Osteocyte (in vitro differentiated cells): ENCODE results near the gene GNB5. TPM values are rescaled to one million over a fixed set of nuclear protein-coding genes. Genes with fewer than 3 reads are reported as not detected.

Source experiments
- DNase-seq: peaks from one replicate; pipeline ENCODE4 v3.0.0; 2021; ENCODE audit warnings: mixed read lengths; ENCODE audit not compliant: unreplicated experiment; ENCODE audit errors: extremely low spot score
- H3K27ac Mint-ChIP-seq: one replicate; pipeline ENCODE4 v1.8.0; 2021; ENCODE audit warnings: mild to moderate bottlenecking, mixed read lengths; ENCODE audit not compliant: unreplicated experiment
- H3K27me3 Mint-ChIP-seq: one replicate; pipeline ENCODE4 v1.8.0; 2021; ENCODE audit warnings: mixed read lengths; ENCODE audit not compliant: unreplicated experiment
- H3K36me3 Mint-ChIP-seq: one replicate; pipeline ENCODE4 v1.8.0; 2021; ENCODE audit warnings: mixed read lengths; ENCODE audit not compliant: unreplicated experiment
- H3K4me1 Mint-ChIP-seq: one replicate; pipeline ENCODE4 v1.8.0; 2021; ENCODE audit warnings: mixed read lengths; ENCODE audit not compliant: unreplicated experiment
- H3K4me3 Mint-ChIP-seq: one replicate; pipeline ENCODE4 v1.8.0; 2021; ENCODE audit warnings: mild to moderate bottlenecking, moderate library complexity, mixed read lengths; ENCODE audit not compliant: unreplicated experiment
- H3K9me3 Mint-ChIP-seq: one replicate; pipeline ENCODE4 v1.8.0; 2021; ENCODE audit warnings: mixed read lengths; ENCODE audit not compliant: unreplicated experiment
- total RNA-seq: library from RNA; stranded (reverse); gene quantifications from 2 replicates; pipeline ENCODE4 v1.2.1, GENCODE V29; 2021
- TF ChIP-seq, protein P1 (sequence below): fragments of 200-600 bp; sonication (generic); IDR thresholded peaks from 2 replicates; pipeline ENCODE4 v1.5.0; 2021; ENCODE audit warnings: antibody characterized with exemption, mild to moderate bottlenecking, moderate library complexity

Gene GNB5
- total RNA-seq, 1 donor from 2014 or later: 34.0 TPM

DNA sequence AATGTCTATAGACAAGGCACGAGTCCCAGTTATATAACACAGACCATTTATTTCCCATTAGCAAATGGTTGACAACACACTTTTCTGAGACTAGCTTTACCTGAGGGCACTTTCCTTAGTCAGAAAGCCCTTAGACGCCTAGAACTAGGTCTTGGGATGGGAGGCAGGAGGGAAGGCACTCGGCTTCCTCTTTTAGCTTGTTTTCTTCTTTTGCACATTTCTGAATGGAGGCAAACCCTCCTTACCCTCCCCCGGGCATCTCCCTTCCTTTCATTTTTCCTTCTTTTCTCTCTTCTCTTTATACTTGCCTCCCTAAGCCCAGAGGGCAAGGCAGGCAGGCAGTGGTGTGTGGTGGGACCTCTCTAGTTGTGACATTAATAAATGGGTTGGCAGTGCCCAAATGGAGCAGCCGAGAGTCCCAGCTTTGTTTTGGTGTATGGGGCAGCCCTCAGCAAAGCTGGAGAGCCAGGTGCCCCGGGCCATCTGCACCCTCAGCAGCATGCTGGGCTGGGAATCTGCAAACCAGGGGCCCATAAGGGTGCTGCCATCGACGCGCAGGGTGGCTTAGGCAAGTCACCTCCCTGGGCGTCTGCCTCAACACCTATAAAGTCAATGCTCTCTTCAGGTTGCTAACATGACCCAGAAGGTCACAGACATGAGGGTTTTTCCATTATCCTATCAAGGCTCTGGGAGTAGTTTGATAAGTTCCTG lies 57.5 kb downstream of the GNB5 start:
- no peak overlapping the region for H3K4me3 Mint-ChIP-seq
- peaks cover 23% of the 10 kb centered on the region for H3K36me3 Mint-ChIP-seq
- H3K27ac Mint-ChIP-seq: no peak overlapping the region
- no peak for DNase-seq
- H3K4me1 Mint-ChIP-seq: peaks cover 10% of the 10 kb centered on the region
- no peaks in the 10 kb centered on the region for H3K27me3 Mint-ChIP-seq
- no peaks in the 10 kb centered on the region for H3K9me3 Mint-ChIP-seq
- TF ChIP-seq, protein P1, sequence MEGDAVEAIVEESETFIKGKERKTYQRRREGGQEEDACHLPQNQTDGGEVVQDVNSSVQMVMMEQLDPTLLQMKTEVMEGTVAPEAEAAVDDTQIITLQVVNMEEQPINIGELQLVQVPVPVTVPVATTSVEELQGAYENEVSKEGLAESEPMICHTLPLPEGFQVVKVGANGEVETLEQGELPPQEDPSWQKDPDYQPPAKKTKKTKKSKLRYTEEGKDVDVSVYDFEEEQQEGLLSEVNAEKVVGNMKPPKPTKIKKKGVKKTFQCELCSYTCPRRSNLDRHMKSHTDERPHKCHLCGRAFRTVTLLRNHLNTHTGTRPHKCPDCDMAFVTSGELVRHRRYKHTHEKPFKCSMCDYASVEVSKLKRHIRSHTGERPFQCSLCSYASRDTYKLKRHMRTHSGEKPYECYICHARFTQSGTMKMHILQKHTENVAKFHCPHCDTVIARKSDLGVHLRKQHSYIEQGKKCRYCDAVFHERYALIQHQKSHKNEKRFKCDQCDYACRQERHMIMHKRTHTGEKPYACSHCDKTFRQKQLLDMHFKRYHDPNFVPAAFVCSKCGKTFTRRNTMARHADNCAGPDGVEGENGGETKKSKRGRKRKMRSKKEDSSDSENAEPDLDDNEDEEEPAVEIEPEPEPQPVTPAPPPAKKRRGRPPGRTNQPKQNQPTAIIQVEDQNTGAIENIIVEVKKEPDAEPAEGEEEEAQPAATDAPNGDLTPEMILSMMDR: no peak

DNA sequence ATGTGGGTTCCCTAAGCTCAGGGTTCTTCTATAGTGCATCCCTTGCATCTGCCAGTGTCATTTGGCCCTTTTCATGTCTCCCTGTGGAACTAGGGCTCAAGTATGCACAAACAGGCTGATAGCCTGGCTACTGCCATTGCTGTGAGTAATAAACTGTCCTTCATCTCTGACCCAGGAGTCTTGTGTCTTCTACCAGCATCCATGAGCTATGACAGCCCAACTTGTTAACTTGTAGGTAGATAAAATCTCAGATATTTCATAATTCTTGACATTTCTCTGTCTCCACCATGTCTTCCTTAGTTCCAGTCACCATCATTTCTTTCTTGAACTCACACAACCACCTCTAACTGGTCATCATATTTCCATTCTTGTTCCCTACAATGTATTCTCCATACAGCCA lies 59.1 kb downstream of the GNB5 start:
- no peaks in the 10 kb centered on the region for H3K9me3 Mint-ChIP-seq
- H3K27ac Mint-ChIP-seq: no peak overlapping the region
- peaks cover 6% of the 10 kb centered on the region for H3K4me1 Mint-ChIP-seq
- TF ChIP-seq, protein P1: no peak
- no peaks in the 10 kb centered on the region for H3K27me3 Mint-ChIP-seq
- peaks cover 27% of the 10 kb centered on the region for H3K36me3 Mint-ChIP-seq
- DNase-seq: no peak
- H3K4me3 Mint-ChIP-seq: no peak overlapping the region

DNA sequence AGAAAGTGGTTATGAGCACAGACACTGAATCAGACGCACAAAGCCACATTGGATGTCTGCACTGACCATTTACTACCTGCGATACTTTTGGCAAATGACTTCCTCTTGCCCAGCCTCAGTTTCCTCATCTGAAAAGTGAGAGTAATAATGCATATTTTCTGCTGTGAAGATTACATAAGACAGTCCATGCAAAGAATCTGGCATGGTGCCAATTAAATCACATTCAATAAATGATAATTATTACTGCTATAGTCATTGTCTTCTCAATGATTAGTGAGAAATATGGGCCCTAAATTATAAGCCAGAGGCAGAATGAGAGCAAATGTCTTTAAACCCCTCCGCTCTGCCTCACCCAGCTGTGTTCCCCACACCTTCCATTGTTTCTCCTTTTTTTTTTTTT lies 62.6 kb downstream of the GNB5 start:
- Mint-ChIP-seq H3K27me3 (no peaks in the 10 kb centered on the region), H3K36me3 (peaks cover 30% of the 10 kb centered on the region), H3K27ac (no peak overlapping the region), H3K9me3 (no peaks in the 10 kb centered on the region), H3K4me1 (peaks cover 3% of the 10 kb centered on the region), H3K4me3 (no peak overlapping the region)
- TF ChIP-seq, protein P1: no peak
- DNase-seq: no peak

DNA sequence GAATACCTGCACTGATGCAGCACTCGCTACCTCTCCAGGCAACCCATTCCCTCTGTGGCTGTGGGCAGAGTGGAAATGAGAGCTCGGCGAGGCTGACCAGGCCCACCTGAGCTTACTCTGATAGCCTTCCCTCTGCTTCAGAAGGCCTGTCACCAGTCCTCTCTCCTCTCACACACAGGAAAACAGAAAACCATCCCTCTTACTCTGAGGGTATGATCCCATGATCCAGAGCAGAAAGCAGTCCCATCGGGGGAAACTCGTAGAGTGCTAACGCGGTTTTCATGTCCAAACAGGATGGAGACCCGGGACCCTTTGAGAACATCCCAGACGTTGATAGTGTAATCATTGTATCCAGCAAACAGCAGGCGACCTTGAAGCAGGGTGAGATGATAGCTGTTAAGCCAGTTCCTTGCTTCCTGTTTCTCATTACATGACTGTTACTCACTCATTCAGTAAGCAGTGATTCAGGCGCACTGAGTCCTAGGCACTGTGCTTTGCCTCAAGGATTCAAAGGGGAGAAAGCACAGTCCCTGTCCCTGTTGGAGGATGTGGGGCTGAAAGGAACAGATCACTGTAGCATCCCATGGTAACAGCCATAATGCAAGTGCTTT lies 66.8 kb downstream of the GNB5 start:
- no peak for DNase-seq
- H3K27me3 Mint-ChIP-seq: no peaks in the 10 kb centered on the region
- peaks cover 3% of the 10 kb centered on the region for H3K4me1 Mint-ChIP-seq
- TF ChIP-seq, protein P1: no peak
- H3K27ac Mint-ChIP-seq: no peak overlapping the region
- H3K36me3 Mint-ChIP-seq: peaks cover 19% of the 10 kb centered on the region
- H3K4me3 Mint-ChIP-seq: no peak overlapping the region
- no peaks in the 10 kb centered on the region for H3K9me3 Mint-ChIP-seq

DNA sequence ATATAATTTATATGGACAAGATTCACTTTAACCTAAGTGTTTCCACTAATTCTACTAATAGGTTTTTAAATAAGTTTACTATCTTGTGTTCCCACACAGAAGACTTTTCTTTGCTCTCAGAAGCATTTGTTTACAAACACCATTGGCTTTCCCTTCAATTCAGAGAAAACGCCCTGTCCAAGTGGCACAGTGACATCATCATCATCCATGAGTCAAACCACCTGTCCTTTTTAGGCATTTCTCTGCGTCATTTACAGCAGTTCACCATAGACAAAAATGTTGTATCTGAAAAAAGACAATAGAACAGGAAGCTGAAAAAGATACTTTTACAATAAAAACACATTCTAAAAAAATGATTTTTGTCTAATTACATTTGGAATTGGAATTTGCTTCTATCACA lies 69.3 kb downstream of the GNB5 start:
- TF ChIP-seq, protein P1: no peak
- DNase-seq: no peak
- Mint-ChIP-seq H3K27me3 (no peaks in the 10 kb centered on the region), H3K9me3 (no peaks in the 10 kb centered on the region), H3K4me3 (no peak overlapping the region), H3K4me1 (peaks cover 8% of the 10 kb centered on the region), H3K27ac (no peak overlapping the region), H3K36me3 (peaks cover 11% of the 10 kb centered on the region)
